T-helper 1 cell treated with Interleukin-12 subunit alpha and Interleukin-12 subunit beta and Interleukin-4 antibody, amounts not matched to agents 30 μg/mL and 1 μg/mL, for 36 hours (primary cell): ENCODE measurements around the gene LCP1.
"Not testable (repeated sequence)": the region's sequence is repeated elsewhere in the genome, so short reads cannot be mapped to it uniquely, and the experiment has no call there.

Experiments
- H3K27ac Mint-ChIP-seq: one replicate; pipeline ENCODE4 v1.8.0; 2021; ENCODE audit warnings: mild to moderate bottlenecking, mixed read lengths
- H3K27me3 Mint-ChIP-seq: one replicate; pipeline ENCODE4 v1.8.0; 2021; ENCODE audit warnings: low read depth, mixed read lengths
- H3K36me3 Mint-ChIP-seq: one replicate; pipeline ENCODE4 v1.8.0; 2021; ENCODE audit warnings: low read depth, mixed read lengths
- H3K4me1 Mint-ChIP-seq: one replicate; pipeline ENCODE4 v1.8.0; 2021; ENCODE audit warnings: low read depth, mixed read lengths
- H3K4me3 Mint-ChIP-seq: one replicate; pipeline ENCODE4 v1.8.0; 2021; ENCODE audit warnings: mild to moderate bottlenecking, moderate library complexity, mixed read lengths
- H3K9me3 Mint-ChIP-seq: one replicate; pipeline ENCODE4 v1.8.0; 2021; ENCODE audit warnings: mixed read lengths

LCP1 gene

DNA sequence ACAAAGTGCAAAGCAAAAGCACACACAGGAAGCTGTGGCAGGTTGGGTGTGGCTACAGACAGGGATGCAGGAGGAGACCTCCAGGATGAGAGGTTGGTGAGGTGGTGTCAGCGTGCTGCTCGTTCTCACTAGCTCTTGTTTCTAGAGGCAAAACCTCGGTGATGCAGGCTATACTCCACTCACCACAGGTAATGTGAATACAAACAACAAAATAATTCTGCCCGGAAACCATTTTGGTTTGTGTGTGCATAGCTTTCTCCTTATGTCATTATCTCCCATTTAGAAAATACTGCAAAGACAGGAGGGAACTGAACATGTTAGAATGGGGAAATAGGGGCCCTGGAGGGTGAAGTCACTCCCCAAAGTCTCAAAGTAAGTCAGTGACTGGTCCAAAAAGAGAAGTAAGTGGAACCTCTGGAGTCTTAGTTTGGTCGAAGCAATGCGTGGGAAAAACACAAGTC, 9.4 kb downstream of the LCP1 start:
- H3K4me1 Mint-ChIP-seq: peaks cover 88% of the 10 kb centered on the region
- peak overlapping the region; percentile 89 for H3K4me3 Mint-ChIP-seq
- H3K27ac Mint-ChIP-seq: peak overlapping the region; percentile 97
- H3K27me3 Mint-ChIP-seq: no peaks in the 10 kb centered on the region
- H3K36me3 Mint-ChIP-seq: peaks cover 63% of the 10 kb centered on the region
- H3K9me3 Mint-ChIP-seq: no peaks in the 10 kb centered on the region

- peak overlapping the region; percentile 97 for H3K27ac Mint-ChIP-seq
- peak overlapping the region; percentile 89 for H3K4me3 Mint-ChIP-seq
- H3K36me3 Mint-ChIP-seq: peaks cover 64% of the 10 kb centered on the region
- peaks cover 90% of the 10 kb centered on the region for H3K4me1 Mint-ChIP-seq
- no peaks in the 10 kb centered on the region for H3K27me3 Mint-ChIP-seq
- no peaks in the 10 kb centered on the region for H3K9me3 Mint-ChIP-seq
Measured at GRCh38 chr13:46171739-46172138, 10.2 kb downstream of the LCP1 start.

DNA sequence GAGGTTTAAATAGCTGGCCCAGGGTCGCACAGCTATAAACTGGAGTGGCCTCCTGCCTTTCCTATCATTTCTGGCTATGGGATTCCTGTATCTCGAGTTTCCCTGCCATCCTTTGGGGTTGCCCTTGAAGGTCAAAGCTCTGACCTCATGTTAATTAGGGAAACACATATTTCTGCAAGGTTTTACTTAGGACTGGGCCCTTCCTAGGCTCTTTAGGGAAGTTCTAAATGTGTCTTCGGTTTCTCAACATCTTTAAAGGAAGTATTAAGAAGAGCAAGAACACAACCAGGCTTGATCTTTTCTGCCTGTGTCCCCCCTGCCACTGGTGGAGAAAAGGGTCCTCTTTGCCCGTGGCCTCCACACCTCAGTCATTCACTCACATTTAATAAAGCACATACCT, 10.8 kb downstream of the LCP1 start:
- no peaks in the 10 kb centered on the region for H3K27me3 Mint-ChIP-seq
- peaks cover 64% of the 10 kb centered on the region for H3K36me3 Mint-ChIP-seq
- peak overlapping the region; percentile 97 for H3K27ac Mint-ChIP-seq
- peak overlapping the region; percentile 89 for H3K4me3 Mint-ChIP-seq
- H3K9me3 Mint-ChIP-seq: no peaks in the 10 kb centered on the region
- H3K4me1 Mint-ChIP-seq: peaks cover 92% of the 10 kb centered on the region

- H3K4me3 Mint-ChIP-seq: peak overlapping the region; percentile 89
- peaks cover 64% of the 10 kb centered on the region for H3K36me3 Mint-ChIP-seq
- H3K27ac Mint-ChIP-seq: peak overlapping the region; percentile 97
- H3K4me1 Mint-ChIP-seq: peaks cover 93% of the 10 kb centered on the region
- H3K27me3 Mint-ChIP-seq: no peaks in the 10 kb centered on the region
- no peaks in the 10 kb centered on the region for H3K9me3 Mint-ChIP-seq
Measured at GRCh38 chr13:46170687-46171086, 11.3 kb downstream of the LCP1 start.

DNA sequence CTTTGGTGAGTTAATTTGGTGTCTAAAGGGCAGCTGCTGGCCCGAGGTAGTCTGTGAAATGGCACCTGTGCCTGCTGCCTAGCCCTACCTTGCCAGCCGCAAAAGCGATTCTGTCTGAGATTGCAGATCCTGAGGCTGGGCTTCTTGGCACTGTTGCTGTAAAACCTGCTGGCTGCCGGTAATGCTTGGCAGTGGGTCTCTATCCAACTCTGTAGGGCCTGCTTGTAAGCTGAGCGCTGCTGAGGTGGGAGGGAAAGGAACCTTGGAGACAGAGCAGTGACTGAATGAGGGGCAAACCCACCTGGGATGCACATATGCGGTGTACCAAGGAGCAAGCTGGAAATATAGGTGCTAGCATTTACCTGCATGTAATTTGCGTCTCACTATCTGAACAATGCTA, 11.7 kb downstream of the LCP1 start:
- no peaks in the 10 kb centered on the region for H3K27me3 Mint-ChIP-seq

GRCh38 chr13:46169758-46170157, 12.2 kb downstream of the LCP1 start:
- no peaks in the 10 kb centered on the region for H3K27me3 Mint-ChIP-seq
- H3K4me3 Mint-ChIP-seq: peak overlapping the region; percentile 70
- no peaks in the 10 kb centered on the region for H3K9me3 Mint-ChIP-seq
- H3K4me1 Mint-ChIP-seq: peaks cover 88% of the 10 kb centered on the region
- peaks cover 60% of the 10 kb centered on the region for H3K36me3 Mint-ChIP-seq
- peak overlapping the region; percentile 97 for H3K27ac Mint-ChIP-seq

More for the DNA sequence above, 11.7 kb downstream of the LCP1 start:
- peaks cover 62% of the 10 kb centered on the region for H3K36me3 Mint-ChIP-seq
- peak overlapping the region; percentile 89 for H3K4me3 Mint-ChIP-seq
- H3K27ac Mint-ChIP-seq: peak overlapping the region; percentile 97
- H3K9me3 Mint-ChIP-seq: no peaks in the 10 kb centered on the region
- H3K4me1 Mint-ChIP-seq: peaks cover 92% of the 10 kb centered on the region

DNA sequence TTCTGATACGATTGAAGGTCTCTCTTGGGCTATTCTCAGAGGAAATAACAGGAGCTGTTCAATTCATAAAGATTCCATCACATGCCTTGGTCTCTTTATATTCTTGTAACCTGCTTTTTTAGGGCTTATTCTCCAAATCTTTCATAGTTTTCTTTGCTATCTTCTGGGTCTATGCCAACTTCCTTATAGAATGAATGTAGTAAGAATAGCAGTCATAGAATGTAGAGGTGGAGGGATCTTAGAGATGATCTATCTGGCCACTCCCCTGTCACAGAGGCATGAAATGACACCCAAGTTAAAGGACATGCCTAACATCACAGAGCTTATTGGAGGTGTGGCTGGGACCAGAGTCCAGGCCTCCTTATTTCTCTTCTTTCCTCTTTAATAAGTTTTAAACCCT, 13.2 kb downstream of the LCP1 start:
- peaks cover 89% of the 10 kb centered on the region for H3K4me1 Mint-ChIP-seq
- peak overlapping the region; percentile 70 for H3K4me3 Mint-ChIP-seq
- peak overlapping the region; percentile 97 for H3K27ac Mint-ChIP-seq
- H3K36me3 Mint-ChIP-seq: peaks cover 64% of the 10 kb centered on the region
- no peaks in the 10 kb centered on the region for H3K27me3 Mint-ChIP-seq
- no peaks in the 10 kb centered on the region for H3K9me3 Mint-ChIP-seq

GRCh38 chr13:46168341-46168740, 13.6 kb downstream of the LCP1 start:
- peak overlapping the region; percentile 97 for H3K27ac Mint-ChIP-seq
- H3K27me3 Mint-ChIP-seq: no peaks in the 10 kb centered on the region
- peaks cover 86% of the 10 kb centered on the region for H3K4me1 Mint-ChIP-seq
- peaks cover 61% of the 10 kb centered on the region for H3K36me3 Mint-ChIP-seq
- peak overlapping the region; percentile 70 for H3K4me3 Mint-ChIP-seq
- H3K9me3 Mint-ChIP-seq: no peaks in the 10 kb centered on the region

DNA sequence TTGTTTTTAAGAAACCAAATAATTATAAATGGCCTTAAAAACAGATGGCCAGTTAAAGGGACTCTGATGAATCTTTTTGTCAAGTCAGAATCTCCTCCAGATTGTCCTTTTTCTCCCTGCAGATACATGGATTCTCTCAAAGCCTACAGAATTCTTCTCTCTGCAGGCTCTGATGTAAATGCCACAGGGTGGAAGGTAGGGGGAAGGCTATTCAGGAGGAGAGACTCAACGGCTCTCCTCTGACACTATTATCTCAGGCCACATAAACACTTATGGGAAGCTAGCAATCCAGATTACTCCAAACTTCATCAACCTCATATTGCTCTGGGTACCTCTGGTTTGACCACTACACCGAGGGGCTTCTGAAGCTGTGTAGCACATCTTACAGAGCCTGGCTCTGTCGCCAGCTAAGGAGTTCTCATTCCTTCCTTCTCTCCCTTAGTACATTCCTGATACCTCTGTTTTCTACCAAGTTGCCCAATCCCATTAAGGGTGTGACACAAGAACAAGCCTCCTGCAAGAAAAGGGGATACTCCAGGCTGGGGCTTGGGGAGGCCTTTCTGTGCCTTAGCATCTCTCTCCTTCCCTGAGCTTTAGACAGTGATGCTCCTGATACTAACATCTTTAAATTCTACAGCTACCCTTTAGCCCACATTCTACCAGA, 14.9 kb downstream of the LCP1 start:
- H3K4me3 Mint-ChIP-seq: peak overlapping the region; percentile 70
- no peaks in the 10 kb centered on the region for H3K9me3 Mint-ChIP-seq
- H3K27me3 Mint-ChIP-seq: no peaks in the 10 kb centered on the region
- H3K27ac Mint-ChIP-seq: peak overlapping the region; percentile 97
- peaks cover 52% of the 10 kb centered on the region for H3K36me3 Mint-ChIP-seq
- H3K4me1 Mint-ChIP-seq: peaks cover 80% of the 10 kb centered on the region

- Mint-ChIP-seq H3K27me3 (no peaks in the 10 kb centered on the region), H3K4me3 (peak overlapping the region; percentile 64), H3K27ac (peak overlapping the region; percentile 68), H3K9me3 (no peaks in the 10 kb centered on the region), H3K36me3 (peaks cover 56% of the 10 kb centered on the region), H3K4me1 (peaks cover 80% of the 10 kb centered on the region)
Measured at GRCh38 chr13:46166224-46166584, 15.8 kb downstream of the LCP1 start.

- Mint-ChIP-seq H3K27ac (peak overlapping the region; percentile 72), H3K4me1 (peaks cover 78% of the 10 kb centered on the region), H3K9me3 (no peaks in the 10 kb centered on the region), H3K4me3 (peak overlapping the region; percentile 64), H3K36me3 (peaks cover 52% of the 10 kb centered on the region), H3K27me3 (no peaks in the 10 kb centered on the region)
Measured at GRCh38 chr13:46165485-46166223, 16.3 kb downstream of the LCP1 start.

DNA sequence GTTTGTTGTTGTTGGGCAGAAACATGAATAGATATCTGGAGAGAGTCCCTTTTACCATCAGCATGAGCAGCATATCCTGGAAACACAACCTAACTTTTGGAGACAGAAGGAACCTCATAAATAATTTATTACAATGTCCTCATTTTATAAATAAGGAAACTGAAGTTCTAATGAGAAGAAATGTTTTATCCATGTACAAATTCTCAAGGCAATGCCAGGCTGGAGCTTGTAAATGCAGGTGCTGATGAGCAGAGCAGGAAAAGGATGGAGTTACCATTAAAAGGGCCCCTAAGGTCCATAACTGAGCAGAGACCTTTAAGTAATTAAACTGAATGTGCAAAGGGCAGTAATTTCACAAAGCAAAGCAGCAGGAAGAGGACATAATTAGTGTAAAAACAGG, 17.3 kb downstream of the LCP1 start:
- peak overlapping the region; percentile 81 for H3K27ac Mint-ChIP-seq

GRCh38 chr13:46162741-46163140, 19.2 kb downstream of the LCP1 start:
- H3K27ac Mint-ChIP-seq, H3K4me3 Mint-ChIP-seq, H3K9me3 Mint-ChIP-seq, H3K27me3 Mint-ChIP-seq: not testable (repeated sequence)
- peaks cover 70% of the 10 kb centered on the region for H3K4me1 Mint-ChIP-seq
- peaks cover 60% of the 10 kb centered on the region for H3K36me3 Mint-ChIP-seq

More for the DNA sequence above, 17.3 kb downstream of the LCP1 start:
- Mint-ChIP-seq H3K9me3 (no peaks in the 10 kb centered on the region), H3K36me3 (peaks cover 54% of the 10 kb centered on the region), H3K4me1 (peaks cover 79% of the 10 kb centered on the region), H3K27me3 (no peaks in the 10 kb centered on the region), H3K4me3 (peak overlapping the region; percentile 69)

DNA sequence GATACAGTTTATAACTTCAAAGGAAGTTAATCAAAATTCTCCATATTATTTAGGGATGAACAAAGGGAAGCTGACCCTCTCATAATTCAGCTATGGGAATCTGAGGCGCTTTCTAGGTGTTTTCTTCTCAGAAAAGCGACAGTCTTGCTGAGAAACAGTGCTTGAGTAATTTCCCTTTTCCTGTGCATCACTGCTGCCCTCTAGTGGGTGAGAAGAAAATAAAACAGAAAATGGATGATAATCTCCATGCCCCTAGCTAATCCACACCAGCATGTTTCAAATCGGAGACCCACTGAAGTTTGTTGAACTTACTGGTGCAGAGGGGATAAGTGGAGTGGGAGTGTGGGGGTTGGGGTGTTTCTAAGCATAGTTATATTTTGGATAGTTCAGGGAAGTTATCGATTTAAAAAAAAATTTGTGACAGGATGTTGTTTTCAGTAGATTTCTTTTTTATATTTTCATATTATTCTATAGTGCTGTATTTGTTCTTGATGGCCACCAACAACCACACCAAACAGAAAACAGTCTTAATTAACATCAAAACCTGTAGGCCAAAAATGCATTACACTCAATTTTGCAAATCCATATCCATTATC, 21.4 kb downstream of the LCP1 start:
- H3K36me3 Mint-ChIP-seq: peaks cover 54% of the 10 kb centered on the region
- H3K4me1 Mint-ChIP-seq: peaks cover 56% of the 10 kb centered on the region
- no peaks in the 10 kb centered on the region for H3K27me3 Mint-ChIP-seq
- H3K27ac Mint-ChIP-seq: peak overlapping the region; percentile 92
- peak overlapping the region; percentile 79 for H3K4me3 Mint-ChIP-seq
- no peaks in the 10 kb centered on the region for H3K9me3 Mint-ChIP-seq

DNA sequence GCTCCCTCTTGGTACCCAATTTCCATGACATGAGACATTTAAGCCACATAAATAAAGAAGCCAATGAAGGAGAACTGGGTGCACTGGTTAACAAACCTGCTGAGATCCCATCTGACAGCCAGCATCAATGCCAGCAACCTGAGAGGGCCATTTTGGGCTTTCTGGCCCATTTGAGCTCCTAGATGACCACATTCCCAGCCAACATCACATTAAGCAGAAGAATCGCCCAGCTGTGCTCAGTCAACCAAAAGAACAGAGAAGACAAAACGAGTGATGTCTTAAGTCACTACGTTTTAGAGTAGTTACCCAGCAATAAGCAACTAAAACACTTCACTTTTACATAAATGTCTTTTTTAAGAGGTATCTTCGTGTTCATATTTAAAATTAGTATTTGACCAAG, 21.9 kb downstream of the LCP1 start:
- Mint-ChIP-seq H3K4me3 (peak overlapping the region; percentile 79), H3K27me3 (no peaks in the 10 kb centered on the region), H3K36me3 (peaks cover 54% of the 10 kb centered on the region), H3K27ac (peak overlapping the region; percentile 92), H3K9me3 (no peaks in the 10 kb centered on the region), H3K4me1 (peaks cover 54% of the 10 kb centered on the region)
